ENCODE measurements around the gene ITGA1.
"Not testable (repeated sequence)": the region's sequence is repeated elsewhere in the genome, so short reads cannot be mapped to it uniquely, and the experiment has no call there.

The ITGA1 gene

DNA sequence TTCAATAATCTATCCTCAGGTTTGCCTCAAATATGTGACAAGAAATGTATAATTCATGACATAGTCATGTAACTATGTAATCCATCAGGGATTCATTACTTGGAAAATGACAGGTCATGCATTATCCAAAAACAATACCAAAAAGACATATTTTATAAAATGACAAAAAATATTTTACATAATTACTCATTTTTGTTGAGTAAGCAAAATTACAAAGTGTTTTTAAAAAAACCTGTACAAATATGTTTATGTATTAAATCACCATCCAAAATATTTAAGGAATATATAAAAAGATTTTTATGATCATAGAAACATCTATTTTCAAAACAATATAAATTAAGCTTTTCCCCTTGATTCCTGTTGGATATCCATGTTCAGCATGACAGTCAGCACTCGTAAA lies 164.8 kb downstream of the ITGA1 start:
- no peak for TF ChIP-seq ZNF274 (IDR thresholded peaks at IDR 0.05; ENCODE audit: low read depth, low read length)
- H3K4me3 ChIP-seq (ENCODE audit: low read length), result no peak overlapping the region

DNA sequence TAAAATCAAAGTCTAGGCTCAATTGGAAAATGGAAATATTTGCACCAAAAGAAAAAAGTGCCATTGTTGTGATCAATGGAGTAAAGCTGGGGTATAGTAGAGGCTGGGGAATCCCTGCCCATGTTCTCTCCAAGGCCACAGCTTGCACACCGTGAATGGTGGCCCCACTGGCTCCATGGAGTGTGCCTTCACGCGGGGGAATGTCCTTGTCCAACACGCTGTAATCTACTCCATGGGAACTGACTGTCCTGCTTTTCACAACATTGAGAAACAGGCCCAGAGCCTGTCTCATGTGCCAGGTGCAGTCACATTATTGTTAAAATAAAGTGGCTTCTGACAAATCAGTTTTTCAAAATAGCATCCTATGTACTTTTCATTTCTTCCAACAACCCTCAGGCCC lies 168.3 kb downstream of the ITGA1 start:
- TF ChIP-seq ZNF274 (IDR thresholded peaks at IDR 0.05; ENCODE audit: low read depth, low read length), result no peak
- H3K4me3 ChIP-seq (ENCODE audit: low read length), result no peak overlapping the region

GRCh38 chr5:52956915-52957747 lies 169.4 kb downstream of the ITGA1 start:
- no peak overlapping the region for H3K4me3 ChIP-seq (ENCODE audit: low read length)
- TF ChIP-seq ZNF274 (IDR thresholded peaks at IDR 0.05; ENCODE audit: low read depth, low read length), result no peak

GRCh38 chr5:52961274-52961681 lies 173.6 kb downstream of the ITGA1 start:
- no peak overlapping the region for H3K4me3 ChIP-seq (ENCODE audit: low read length)
- no peak for TF ChIP-seq ZNF274 (IDR thresholded peaks at IDR 0.05; ENCODE audit: low read depth, low read length)

GRCh38 chr5:52963636-52964035 lies 175.9 kb downstream of the ITGA1 start:
- TF ChIP-seq ZNF274 (IDR thresholded peaks at IDR 0.05; ENCODE audit: low read depth, low read length), result no peak
- no peak overlapping the region for H3K4me3 ChIP-seq (ENCODE audit: low read length)

- no peak overlapping the region for H3K4me3 ChIP-seq (ENCODE audit: low read length)
- no peak for TF ChIP-seq ZNF274 (IDR thresholded peaks at IDR 0.05; ENCODE audit: low read depth, low read length)
Observed at GRCh38 chr5:52964138-52964537, 176.4 kb downstream of the ITGA1 start.

DNA sequence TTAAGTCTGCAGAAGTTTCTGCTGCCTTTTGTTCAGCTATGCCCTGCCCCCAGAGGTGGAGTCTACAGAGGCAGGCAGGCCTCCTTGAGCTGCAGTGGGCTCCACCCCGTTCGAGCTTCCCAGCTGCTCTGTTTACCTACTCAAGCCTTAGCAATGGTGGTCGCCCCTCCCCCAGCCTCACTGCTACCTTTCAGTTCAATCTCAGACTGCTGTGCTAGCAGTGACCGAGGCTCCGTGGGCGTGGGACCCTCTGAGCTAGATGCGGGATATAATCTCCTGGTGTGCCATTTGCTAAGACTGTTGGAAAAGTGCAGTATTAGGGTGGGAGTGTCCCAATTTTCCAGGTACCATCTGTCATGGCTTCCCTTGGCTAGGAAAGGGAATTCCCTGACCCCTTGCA lies 188.4 kb downstream of the ITGA1 start:
- not testable (repeated sequence) for H3K4me3 ChIP-seq (ENCODE audit: low read length)

DNA sequence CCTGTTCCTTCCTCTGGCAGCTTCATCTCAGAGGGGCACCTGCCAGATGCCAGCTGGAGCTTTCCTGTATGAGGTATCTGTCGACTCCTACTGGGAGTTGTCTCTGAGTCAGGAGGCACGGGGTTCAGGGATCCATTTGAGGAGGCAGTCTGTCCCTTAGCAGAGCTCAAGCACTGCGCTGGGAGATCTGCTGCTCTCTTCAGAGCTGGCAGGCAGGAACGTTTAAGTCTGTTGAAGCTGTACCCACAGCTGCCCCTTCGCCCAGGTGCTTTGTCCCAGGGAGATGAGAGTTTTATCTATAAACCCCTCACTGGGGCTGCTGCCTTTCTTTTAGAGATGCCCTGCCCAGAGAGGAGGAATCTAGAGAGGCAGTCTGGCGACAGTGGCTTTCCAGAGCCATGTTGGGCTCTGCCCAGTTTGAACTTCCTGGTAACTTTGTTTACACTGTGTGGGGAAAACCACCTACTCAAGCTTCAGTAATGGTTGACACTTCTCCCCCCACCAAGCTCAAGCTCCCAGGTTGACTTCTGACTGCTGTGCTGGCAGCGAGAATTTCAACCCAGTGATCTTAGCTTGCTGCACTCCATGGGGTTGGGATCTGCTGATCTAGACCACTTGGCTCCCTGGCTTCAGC lies 189.7 kb downstream of the ITGA1 start:
- no peak overlapping the region for H3K4me3 ChIP-seq (ENCODE audit: low read length)
- TF ChIP-seq ZNF274 (IDR thresholded peaks at IDR 0.05; ENCODE audit: low read depth, low read length), result no peak

- H3K4me3 ChIP-seq (ENCODE audit: low read length), result no peak overlapping the region
Observed at GRCh38 chr5:52981507-52981906, 193.8 kb downstream of the ITGA1 start.

GRCh38 chr5:52983731-52984636 lies 196.3 kb downstream of the ITGA1 start:
- TF ChIP-seq ZNF274 (IDR thresholded peaks at IDR 0.05; ENCODE audit: low read depth, low read length), result no peak
- no peak overlapping the region for H3K4me3 ChIP-seq (ENCODE audit: low read length)

More at GRCh38 chr5:52981507-52981906, 193.8 kb downstream of the ITGA1 start:
- no peak for TF ChIP-seq ZNF274 (IDR thresholded peaks at IDR 0.05; ENCODE audit: low read depth, low read length)

DNA sequence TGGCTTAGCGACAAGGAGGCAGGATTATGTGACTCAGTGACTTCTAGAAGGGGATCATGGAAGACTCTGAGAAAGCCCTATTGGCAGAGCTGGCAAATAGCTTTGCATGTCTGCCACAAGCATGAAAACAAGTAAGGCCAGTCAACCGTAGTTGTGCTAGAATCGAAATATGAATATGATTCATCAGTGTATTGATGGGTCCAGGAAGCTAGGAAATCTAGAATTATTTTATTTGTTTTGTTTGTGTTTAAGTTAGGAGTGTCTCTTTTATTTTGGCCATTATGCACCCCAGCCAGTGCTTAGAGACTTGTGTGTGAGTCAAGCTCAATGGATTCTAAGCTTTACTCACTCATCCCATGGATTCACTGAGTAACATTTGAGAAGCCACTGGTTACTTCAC lies 197.6 kb downstream of the ITGA1 start:
- TF ChIP-seq ZNF274 (IDR thresholded peaks at IDR 0.05; ENCODE audit: low read depth, low read length), result no peak

DNA sequence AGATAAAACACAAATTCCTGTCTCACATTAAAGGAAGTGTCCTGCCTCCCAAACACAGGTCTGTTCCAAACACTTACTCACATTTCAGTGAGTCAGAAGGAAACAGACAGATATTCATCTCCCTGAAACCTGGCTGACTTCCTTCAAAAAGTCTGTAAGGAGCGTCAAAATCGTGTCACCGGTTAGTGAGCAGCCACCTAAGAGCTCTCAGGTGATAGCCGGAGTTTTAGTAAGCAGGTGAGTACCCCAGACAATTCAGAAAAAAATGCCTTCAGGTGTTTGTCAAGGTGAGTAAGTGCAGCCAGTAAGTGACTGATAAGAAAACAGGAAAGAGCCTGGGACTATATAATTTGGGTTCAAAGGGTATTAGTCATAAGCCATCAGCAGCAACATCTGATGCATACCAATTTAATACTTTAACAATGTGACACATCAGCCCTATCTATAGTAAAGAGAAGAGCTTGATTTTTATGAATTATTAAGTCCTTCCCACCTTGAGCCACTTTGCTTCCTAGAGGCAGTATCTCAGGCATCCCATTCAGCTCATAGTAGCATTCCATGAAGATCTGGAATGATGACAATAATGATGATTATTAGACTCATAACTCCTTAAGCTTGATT lies 200.1 kb downstream of the ITGA1 start:
- TF ChIP-seq ZNF274 (IDR thresholded peaks at IDR 0.05; ENCODE audit: low read depth, low read length), result no peak
- H3K4me3 ChIP-seq (ENCODE audit: low read length), result no peak overlapping the region

More for the DNA sequence above, 197.6 kb downstream of the ITGA1 start:
- H3K4me3 ChIP-seq (ENCODE audit: low read length), result no peak overlapping the region

- H3K4me3 ChIP-seq (ENCODE audit: low read length), result peak overlapping the region; percentile 51; the same call in 1 of the 2 replicates
- TF ChIP-seq ZNF274 (IDR thresholded peaks at IDR 0.05; ENCODE audit: low read depth, low read length), result no peak
Observed at GRCh38 chr5:52988335-52989024, 200.8 kb downstream of the ITGA1 start.
